IPS DF 4.7 (cell line): ENCODE measurements around the gene ENO3.

Experiments used
- DNase-seq: peaks from one replicate; pipeline ENCODE4 v3.0.0-alpha.2; 2013; ENCODE audit warnings: low spot score; ENCODE audit errors: extremely low read depth

Gene ENO3

GRCh38 chr17:4936436-4936835, 14.5 kb upstream of the ENO3 start:
- no peak for DNase-seq

DNA sequence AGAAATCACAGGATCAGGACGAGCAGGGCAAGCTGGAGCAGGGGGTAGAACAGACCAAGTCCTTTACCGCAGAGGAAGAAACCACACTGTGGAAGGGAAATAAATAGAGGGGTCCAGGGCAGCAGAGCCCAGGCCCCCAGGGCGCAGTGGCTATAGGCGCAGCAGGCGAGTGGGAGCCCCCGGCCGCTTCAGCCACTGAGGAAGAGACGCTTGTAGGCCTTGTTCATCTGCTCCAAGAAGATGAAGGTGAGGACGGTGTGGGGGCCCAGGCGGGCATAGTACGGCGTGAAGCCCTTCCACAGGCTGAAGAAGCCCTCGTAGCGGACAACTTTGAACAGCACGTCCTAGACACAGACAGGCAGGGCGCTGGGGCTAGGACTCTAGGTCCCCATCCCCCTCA, 13.4 kb upstream of the ENO3 start:
- no peak for DNase-seq

GRCh38 chr17:4938069-4938491, 12.8 kb upstream of the ENO3 start:
- no peak for DNase-seq

DNA sequence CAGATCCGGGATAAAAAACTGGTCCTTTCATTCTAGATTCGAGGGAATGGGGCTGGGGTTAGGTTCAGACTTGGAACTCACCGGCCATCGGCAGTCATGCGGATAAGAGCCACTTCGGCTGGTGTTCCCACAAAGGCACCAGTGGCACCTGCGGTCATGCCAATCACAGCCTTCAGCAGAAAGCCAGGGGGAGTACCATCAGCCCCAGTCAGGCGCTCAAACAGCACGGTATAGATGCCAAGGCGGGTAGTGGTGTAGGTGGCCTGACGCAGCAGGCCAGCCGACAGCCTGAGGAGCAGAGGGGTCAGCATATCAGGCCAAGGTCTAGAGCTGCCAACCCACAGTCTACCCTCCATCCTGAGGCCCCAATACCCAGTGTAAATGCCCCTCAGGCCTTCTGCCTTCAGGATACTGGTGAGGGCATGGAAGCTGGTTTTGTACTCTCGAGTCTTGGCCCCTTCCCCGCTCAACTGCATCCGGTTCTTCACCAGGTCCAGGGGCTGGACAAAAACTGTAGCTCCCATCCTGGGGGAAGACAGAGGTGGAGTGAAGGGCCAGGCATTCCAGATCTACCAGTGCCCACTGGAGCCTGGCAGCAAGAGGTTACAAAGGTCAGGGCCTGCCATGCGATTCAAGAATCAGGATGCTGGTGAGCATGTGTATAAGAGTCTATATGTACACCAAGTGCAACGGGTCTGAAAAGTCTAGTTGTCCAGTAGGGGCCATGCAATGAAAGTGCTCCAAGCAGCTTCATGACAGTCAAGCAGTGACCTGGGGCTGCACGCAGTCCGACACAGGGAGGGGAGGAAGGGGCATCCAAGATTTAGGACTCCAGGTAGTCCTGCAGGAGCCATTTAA, 12.0 kb upstream of the ENO3 start:
- DNase-seq: no peak

DNA sequence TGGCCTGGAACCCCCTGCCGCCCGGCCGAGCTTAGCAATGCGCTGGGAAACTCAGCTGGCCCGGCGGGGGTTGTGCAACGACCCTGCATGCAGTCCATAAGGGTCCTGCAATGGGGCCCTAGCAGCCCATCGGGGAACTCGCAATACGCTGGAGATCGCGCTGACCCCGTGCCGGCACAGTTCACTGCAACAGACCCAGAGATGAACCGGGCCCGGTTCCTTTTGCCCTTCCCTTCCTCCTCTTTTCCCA, 11.4 kb upstream of the ENO3 start:
- DNase-seq: no peak

- DNase-seq: peak; percentile 94
These were observed 10.9 kb upstream of the ENO3 start, which contains the start of the genes RNF167 and SLC25A11 for GRCh38 chr17:4939796-4940554. Gene RNF167 (plus strand): TSS chr17:4940268. CDS start chr17:4940910, 642 bp downstream. Gene SLC25A11 (minus strand): TSS chr17:4940046. CDS start chr17:4939910, 136 bp downstream.

- DNase-seq: no peak
These were observed 10.2 kb upstream of the ENO3 start for GRCh38 chr17:4940555-4941318.

DNA sequence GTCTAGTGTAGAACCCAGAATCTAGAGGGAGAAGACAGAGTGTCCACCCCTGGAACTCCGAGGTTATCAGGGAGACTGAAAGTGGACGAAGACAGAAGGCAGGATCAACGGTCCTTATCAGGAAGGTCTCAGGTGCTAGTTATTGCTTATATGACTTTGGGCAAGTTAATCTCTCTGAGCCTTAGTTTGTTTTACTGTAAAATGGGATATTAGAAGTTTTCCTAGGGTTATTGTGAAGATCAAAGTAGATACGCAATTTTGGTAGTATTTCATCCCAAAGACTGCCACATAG, 9.7 kb upstream of the ENO3 start:
- DNase-seq: no peak

- DNase-seq: no peak
These were observed 8.0 kb upstream of the ENO3 start for GRCh38 chr17:4942760-4943508.

DNA sequence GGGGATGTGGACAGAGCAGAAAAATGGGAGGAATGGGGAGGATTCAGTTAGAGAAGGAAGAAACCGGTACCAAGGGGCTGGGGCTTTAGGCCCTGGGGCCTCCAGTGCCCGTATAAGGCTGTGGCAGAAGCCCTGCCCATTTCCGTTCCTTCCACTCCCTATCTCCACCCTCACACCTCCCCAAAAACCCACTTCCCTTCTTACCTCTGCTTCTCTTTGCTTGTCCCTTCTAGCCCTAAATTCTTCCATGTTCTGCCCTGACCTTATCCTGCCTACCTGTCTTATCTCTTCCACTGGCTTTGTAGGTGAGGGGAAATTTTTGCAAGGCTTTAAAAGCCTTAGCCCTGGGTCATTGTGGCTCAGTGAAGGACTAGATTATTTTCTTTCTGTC, 6.8 kb upstream of the ENO3 start:
- DNase-seq: no peak

GRCh38 chr17:4944554-4945175, 6.3 kb upstream of the ENO3 start:
- no peak for DNase-seq

DNA sequence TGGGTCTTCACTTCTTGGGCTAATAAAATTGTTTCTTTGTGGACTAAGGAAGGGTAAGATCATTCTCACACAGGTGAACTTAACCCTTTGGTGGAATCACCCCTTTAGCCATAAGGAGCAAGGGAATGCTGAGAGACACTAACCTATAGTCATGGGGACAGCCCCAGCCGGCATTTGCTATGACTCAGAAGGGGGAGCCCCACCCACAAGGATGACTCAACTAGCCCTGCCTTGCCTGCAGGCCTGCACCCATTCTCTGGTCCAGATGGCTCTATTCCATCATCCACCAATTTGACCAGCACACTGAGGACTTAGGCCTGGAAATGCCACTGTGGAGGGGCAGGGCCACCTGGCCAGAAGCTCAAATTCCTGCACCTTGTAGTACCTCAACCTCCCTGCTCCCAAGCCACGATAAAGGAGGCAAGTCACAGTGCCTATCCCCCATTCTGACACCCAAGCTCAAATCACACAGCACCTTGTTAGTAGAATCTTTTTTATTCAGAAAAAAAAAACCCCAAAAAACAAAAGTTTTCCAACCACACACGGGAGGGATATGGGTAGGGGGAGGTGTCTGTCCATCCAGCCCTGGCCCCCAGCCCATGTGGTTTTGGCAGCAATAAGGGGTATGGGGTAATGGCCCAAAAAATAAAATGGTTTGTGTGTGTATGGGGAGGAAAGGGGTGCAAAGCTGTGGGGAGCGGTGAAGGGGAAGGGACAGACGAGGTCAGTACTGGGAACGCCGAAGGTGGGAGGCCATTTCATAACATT, 5.6 kb upstream of the ENO3 start:
- DNase-seq: no peak

- no peak for DNase-seq
These were observed 5.0 kb upstream of the ENO3 start for GRCh38 chr17:4945944-4946280.

GRCh38 chr17:4946312-4946976, 4.5 kb upstream of the ENO3 start:
- no peak for DNase-seq

- DNase-seq: no peak
These were observed 3.9 kb upstream of the ENO3 start for GRCh38 chr17:4947010-4947410.

DNA sequence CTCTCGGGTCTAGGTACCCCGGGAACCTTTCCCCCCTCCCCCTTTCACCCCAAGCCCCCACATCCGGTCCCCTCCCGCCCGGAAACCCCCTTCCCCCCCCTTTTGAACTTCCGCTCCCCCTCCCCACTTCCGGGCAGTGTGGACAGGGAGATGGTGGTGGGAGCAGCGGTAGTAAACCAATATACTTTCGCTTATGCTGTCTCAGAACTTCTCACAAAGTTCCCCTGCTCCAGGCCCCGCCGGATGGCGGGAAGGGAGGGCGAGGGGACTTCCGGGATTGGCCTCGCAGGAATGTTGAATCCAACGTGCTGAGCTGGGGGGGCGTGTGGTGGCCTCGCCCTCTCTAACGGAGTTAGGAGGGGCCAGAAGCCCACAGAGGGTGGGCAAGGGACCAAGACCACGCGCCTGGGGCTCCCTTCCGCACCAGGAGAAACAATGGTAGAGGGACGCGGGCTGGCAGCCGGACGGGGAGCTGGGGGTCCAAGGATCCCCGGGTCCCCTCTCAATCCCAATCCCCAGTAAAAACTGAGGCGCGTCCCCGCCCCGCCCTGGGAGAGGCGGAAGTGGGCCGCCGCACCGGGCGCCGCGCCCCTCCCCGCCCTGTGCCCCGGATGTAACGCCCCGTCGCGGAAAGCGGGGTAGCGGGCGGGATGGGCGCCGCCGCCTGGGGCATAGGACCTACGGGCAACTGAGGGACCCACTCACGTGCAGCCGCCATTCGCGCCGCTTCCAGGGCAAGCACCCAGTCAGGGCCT, 3.3 kb upstream of the ENO3 start:
- DNase-seq: no peak

GRCh38 chr17:4948166-4948930, 2.6 kb upstream of the ENO3 start, which contains the start of gene PFN1:
Gene PFN1 (minus strand): TSS chr17:4948530. CDS start chr17:4948394, 136 bp downstream.
- DNase-seq: no peak

GRCh38 chr17:4948931-4949320, 2.0 kb upstream of the ENO3 start:
- no peak for DNase-seq
